ENCODE data around the gene KLRC4. TPM values are rescaled to one million over a fixed set of nuclear protein-coding genes. Genes with fewer than 3 reads are reported as not detected.
A peak's percentile ranks its signal among the peaks of the same experiment; 100 is the strongest.
"Not testable (repeated sequence)": the region's sequence is repeated elsewhere in the genome, so short reads cannot be mapped to it uniquely, and the experiment has no call there.

Gene KLRC4
- total and polyA plus RNA-seq, 10 of the 15 experiments (the other 5 are each of a cell fraction or from before 2014, with no cell fraction given), result 0.07 to 0.34 TPM; not detected in 8

- RAD21 ChIA-PET (ENCODE audit: unreplicated experiment); FAIRE-seq; POLR2A ChIA-PET; H3K27ac ChIP-seq (ENCODE audit: control insufficient read depth, insufficient read depth); BruUV-seq (replicated peaks); SMC1A ChIA-PET (ENCODE audit: uncharacterized antibody, unreplicated experiment); H2AFZ ChIP-seq (ENCODE audit: control insufficient read depth, low read depth, low read length); H3K4me3 ChIP-seq; CTCF ChIA-PET; DNase-seq (ENCODE audit: low read depth, low spot score); H3K4me2 ChIP-seq (ENCODE audit: control insufficient read depth, insufficient read depth); H3K79me2 ChIP-seq (ENCODE audit: control insufficient read depth, insufficient read depth, low read length); in situ Hi-C loops (cut with MboI); H3K9me3 ChIP-seq (replicated peaks; ENCODE audit: control insufficient read depth, insufficient read depth, low read length); H4K20me1 ChIP-seq (ENCODE audit: control insufficient read depth, insufficient read depth); intact Hi-C loops (cut with micrococcal nuclease; ENCODE audit: unreplicated experiment); H3K27me3 ChIP-seq (replicated peaks in 1 of 2; ENCODE audit: control insufficient read depth in 2 of 2, insufficient read depth in 2 of 2, low read length in 1 of 2); H3K9ac ChIP-seq (ENCODE audit: control insufficient read depth, insufficient read depth, low read length); H3K4me1 ChIP-seq (ENCODE audit: control insufficient read depth, insufficient read depth, low read length); H3K36me3 ChIP-seq (ENCODE audit: control insufficient read depth in 2 of 2, insufficient read depth in 2 of 2, low read length in 1 of 2): not testable (repeated sequence)
- ATAC-seq, result peak; percentile 48; the same call in 1 of the 3 replicates
- 5% methylated on average over 1 of the region's 1 CpG for WGBS (ENCODE audit: insufficient coverage, insufficient replicate concordance, low lambda C conversion rate, missing lambda C conversion rate)
- TF ChIP-seq JUNB (IDR thresholded peaks at IDR 0.05), result peak; percentile 38; the same call in 1 of the 2 replicates
Measured at GRCh38 chr12:10420334-10420733, 10.8 kb upstream of the KLRC4 start, which contains the start of gene KLRC3. TSS of gene KLRC3 (minus strand) at chr12:10420595. CDS start at chr12:10420550, 45 bp downstream.

- intact Hi-C loops (cut with micrococcal nuclease; ENCODE audit: unreplicated experiment) (no loop called here), in situ Hi-C loops (cut with MboI) (no loop called here)
- no peak overlapping the region for H2AFZ ChIP-seq (ENCODE audit: control insufficient read depth, low read depth, low read length)
- H3K79me2 ChIP-seq (ENCODE audit: control insufficient read depth, insufficient read depth, low read length), result no peaks in the 10 kb centered on the region
- no TSS peak for BruUV-seq (replicated peaks)
- H3K27me3 ChIP-seq (replicated peaks in 1 of 2; ENCODE audit: control insufficient read depth in 2 of 2, insufficient read depth in 2 of 2, low read length in 1 of 2), result no peaks in the 10 kb centered on the region
- ChIA-PET SMC1A (ENCODE audit: uncharacterized antibody, unreplicated experiment) (interaction anchor here (1.0 to 3.9 kb wide), 2 partner anchors 11 to 42 kb away, joined by 3 to 21 read pairs; no protein-coding TSS in a partner anchor), RAD21 (ENCODE audit: unreplicated experiment) (interaction anchor here (5.1 kb wide), 1 partner anchor 43 kb away, joined by 31 read pairs; no protein-coding TSS in a partner anchor), POLR2A (no interaction called here), CTCF (no interaction called here)
- no peak overlapping the region for H3K9ac ChIP-seq (ENCODE audit: control insufficient read depth, insufficient read depth, low read length)
- no peaks in the 10 kb centered on the region for H4K20me1 ChIP-seq (ENCODE audit: control insufficient read depth, insufficient read depth)
- no peaks in the 10 kb centered on the region; the same call in 1 of the 2 replicates for H3K4me1 ChIP-seq (ENCODE audit: control insufficient read depth, insufficient read depth, low read length)
- H3K27ac ChIP-seq (ENCODE audit: control insufficient read depth, insufficient read depth), result no peak overlapping the region
- FAIRE-seq (no peak), DNase-seq (ENCODE audit: low read depth, low spot score) (no peak), ATAC-seq (no peak)
- no peaks in the 10 kb centered on the region; the same call in 2 of the 3 replicates for H3K9me3 ChIP-seq (replicated peaks; ENCODE audit: control insufficient read depth, insufficient read depth, low read length)
- H3K36me3 ChIP-seq (ENCODE audit: control insufficient read depth in 2 of 2, insufficient read depth in 2 of 2, low read length in 1 of 2), result no peaks in the 10 kb centered on the region
- H3K4me2 ChIP-seq (ENCODE audit: control insufficient read depth, insufficient read depth), result no peak overlapping the region
- WGBS (ENCODE audit: insufficient coverage, insufficient replicate concordance, low lambda C conversion rate, missing lambda C conversion rate), result 86% methylated on average over 3 of the region's 3 CpGs
- H3K4me3 ChIP-seq, result no peak overlapping the region
- no peak for TF ChIP-seq SIX5 (IDR thresholded peaks at IDR 0.05; ENCODE audit: low read depth, low read length, severe bottlenecking)
- no peak for TF ChIP-seq RCOR1 (conservative IDR thresholded peaks at IDR 0.05; ENCODE audit: low read depth, low read length)
- TF ChIP-seq ZNF622 (IDR thresholded peaks at IDR 0.05), result no peak
- TF ChIP-seq TAF1 (IDR thresholded peaks at IDR 0.05; ENCODE audit: borderline replicate concordance, low read depth, low read length), result no peak
- no peak for TF ChIP-seq BCL3 (IDR thresholded peaks at IDR 0.05; ENCODE audit: borderline replicate concordance, insufficient read depth, low read depth, low read length, poor library complexity, severe bottlenecking)
- TF ChIP-seq YY1 (IDR thresholded peaks at IDR 0.05; ENCODE audit: low read depth, low read length), result no peak
- no peak for TF ChIP-seq ZSCAN29 (IDR thresholded peaks at IDR 0.05)
- TF ChIP-seq POLR2A (IDR thresholded peaks at IDR 0.05; ENCODE audit: low read depth, low read length), result no peak
- no peak for TF ChIP-seq STAT3 (IDR thresholded peaks at IDR 0.05; ENCODE audit: low read depth, low read length)
- TF ChIP-seq ATF7 (IDR thresholded peaks at IDR 0.05; ENCODE audit: low read depth), result no peak
- TF ChIP-seq IKZF2 (IDR thresholded peaks at IDR 0.05), result no peak
- no peak for TF ChIP-seq PAX5 (IDR thresholded peaks at IDR 0.05; ENCODE audit: borderline replicate concordance, low read depth, low read length)
- TF ChIP-seq PBX3 (IDR thresholded peaks at IDR 0.05; ENCODE audit: insufficient replicate concordance, low read depth, low read length), result no peak
- TF ChIP-seq ETV6 (conservative IDR thresholded peaks at IDR 0.05 in 1 of 2, IDR thresholded peaks at IDR 0.05 in 1 of 2; ENCODE audit: borderline replicate concordance in 1 of 2, low read depth in 1 of 2), result no peak
Measured at GRCh38 chr12:10408842-10409241, 715 bp downstream of the KLRC4 start.
